ENCODE measurements around the gene COX4I2.
"Not testable (repeated sequence)": the region's sequence is repeated elsewhere in the genome, so short reads cannot be mapped to it uniquely, and the experiment has no call there.

GRCh38 chr20:31648104-31648503 lies 10.4 kb downstream of the COX4I2 start:
- TF ChIP-seq REST (IDR thresholded peaks at IDR 0.05); CTCF (IDR thresholded peaks at IDR 0.05; ENCODE audit: low read depth, low read length, missing input control); ZBTB33 (IDR thresholded peaks at IDR 0.05); ATF3 (IDR thresholded peaks at IDR 0.05); RAD21 (IDR thresholded peaks at IDR 0.05); EGR1 (IDR thresholded peaks at IDR 0.05; ENCODE audit: low read depth in 2 of 2); SP1 (IDR thresholded peaks at IDR 0.05): not testable (repeated sequence)

All from liver (tissue), 3 donors.